IMR-90 (cell line): ENCODE results near the gene ACSF2.

ENCODE experiments used
- FOS ChIP-seq: fragments of 150-350 bp; IDR thresholded peaks from 2 replicates; pipeline ENCODE4 v1.6.1; 2016; ENCODE audit warnings: low read depth, low read length
- POLR2A ChIP-seq: IDR thresholded peaks from 2 replicates; pipeline ENCODE4 v1.6.1; 2012; ENCODE audit warnings: mild to moderate bottlenecking, low read depth, low read length
- RFX5 ChIP-seq: IDR thresholded peaks from 2 replicates; pipeline ENCODE4 v1.8.0; 2012; ENCODE audit warnings: low read depth, mild to moderate bottlenecking, low read length, moderate library complexity
- TF ChIP-seq, protein P1 (sequence below): conservative IDR thresholded peaks from 2 replicates; pipeline ENCODE4 v1.5.1; 2012; ENCODE audit warnings: mild to moderate bottlenecking, low read depth, low read length, improper control_type of control experiment

DNA sequence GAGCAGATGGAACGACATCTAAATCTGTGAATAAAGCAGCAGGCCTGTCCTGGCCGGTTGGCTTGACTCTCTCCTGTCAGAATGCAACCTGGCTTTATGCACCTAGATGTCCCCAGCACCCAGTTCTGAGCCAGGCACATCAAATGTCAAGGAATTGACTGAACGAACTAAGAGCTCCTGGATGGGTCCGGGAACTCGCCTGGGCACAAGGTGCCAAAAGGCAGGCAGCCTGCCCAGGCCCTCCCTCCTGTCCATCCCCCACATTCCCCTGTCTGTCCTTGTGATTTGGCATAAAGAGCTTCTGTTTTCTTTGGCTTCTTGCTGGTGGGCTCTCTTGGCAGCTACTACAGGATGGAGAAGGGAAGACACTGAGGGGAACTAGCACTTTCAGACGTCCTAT is 48.5 kb downstream of the ACSF2 start:
- no peak for TF ChIP-seq RFX5
- TF ChIP-seq, protein P1, sequence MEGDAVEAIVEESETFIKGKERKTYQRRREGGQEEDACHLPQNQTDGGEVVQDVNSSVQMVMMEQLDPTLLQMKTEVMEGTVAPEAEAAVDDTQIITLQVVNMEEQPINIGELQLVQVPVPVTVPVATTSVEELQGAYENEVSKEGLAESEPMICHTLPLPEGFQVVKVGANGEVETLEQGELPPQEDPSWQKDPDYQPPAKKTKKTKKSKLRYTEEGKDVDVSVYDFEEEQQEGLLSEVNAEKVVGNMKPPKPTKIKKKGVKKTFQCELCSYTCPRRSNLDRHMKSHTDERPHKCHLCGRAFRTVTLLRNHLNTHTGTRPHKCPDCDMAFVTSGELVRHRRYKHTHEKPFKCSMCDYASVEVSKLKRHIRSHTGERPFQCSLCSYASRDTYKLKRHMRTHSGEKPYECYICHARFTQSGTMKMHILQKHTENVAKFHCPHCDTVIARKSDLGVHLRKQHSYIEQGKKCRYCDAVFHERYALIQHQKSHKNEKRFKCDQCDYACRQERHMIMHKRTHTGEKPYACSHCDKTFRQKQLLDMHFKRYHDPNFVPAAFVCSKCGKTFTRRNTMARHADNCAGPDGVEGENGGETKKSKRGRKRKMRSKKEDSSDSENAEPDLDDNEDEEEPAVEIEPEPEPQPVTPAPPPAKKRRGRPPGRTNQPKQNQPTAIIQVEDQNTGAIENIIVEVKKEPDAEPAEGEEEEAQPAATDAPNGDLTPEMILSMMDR = no peak
- TF ChIP-seq FOS = no peak
- TF ChIP-seq POLR2A = no peak
